ENCODE results near the gene NADK2. TPM values are rescaled to one million over a fixed set of nuclear protein-coding genes. Genes with fewer than 3 reads are reported as not detected.

NADK2 gene
- total and polyA plus RNA-seq, 9 of the 15 experiments (the other 6 are each of a cell fraction or from before 2014, with no cell fraction given) = 10.6 to 41.0 (median 24.0) TPM

DNA sequence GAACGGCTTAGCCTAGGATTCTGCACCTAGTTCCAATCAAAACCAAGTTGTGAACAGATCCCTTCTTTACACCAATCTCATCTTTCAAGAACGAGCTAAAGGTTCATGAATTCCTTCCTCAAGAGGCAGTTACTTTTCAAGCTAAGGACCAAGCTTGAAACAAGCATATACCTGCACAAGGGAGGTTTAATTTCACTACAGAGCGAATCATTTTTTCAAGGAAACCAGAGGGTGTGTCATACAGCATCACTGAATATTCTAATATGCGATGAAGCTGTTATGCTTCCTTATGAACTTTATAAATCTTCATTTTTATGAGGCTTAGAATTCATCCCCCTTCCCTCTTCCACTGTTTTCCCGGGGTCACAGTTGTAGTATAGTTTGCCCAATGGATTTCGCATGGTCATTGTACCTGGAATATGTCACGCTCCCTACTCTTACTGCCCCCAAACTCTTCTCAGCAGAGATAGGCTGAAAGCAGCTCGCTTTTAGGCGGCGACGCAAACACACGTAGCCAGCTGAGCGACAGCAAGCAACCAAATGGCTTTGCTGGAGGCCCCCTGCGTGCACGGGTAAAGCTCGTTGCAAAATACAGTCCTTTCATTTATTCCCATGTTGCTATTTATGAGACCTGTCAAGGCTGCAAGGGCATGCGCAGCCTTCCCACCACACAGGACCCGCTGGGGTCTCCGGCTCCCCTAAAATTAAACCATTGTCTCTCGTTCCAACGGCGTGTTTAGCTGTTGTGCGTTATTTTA, 90.9 kb downstream of the NADK2 start (continued):
- TF ChIP-seq, protein P1, sequence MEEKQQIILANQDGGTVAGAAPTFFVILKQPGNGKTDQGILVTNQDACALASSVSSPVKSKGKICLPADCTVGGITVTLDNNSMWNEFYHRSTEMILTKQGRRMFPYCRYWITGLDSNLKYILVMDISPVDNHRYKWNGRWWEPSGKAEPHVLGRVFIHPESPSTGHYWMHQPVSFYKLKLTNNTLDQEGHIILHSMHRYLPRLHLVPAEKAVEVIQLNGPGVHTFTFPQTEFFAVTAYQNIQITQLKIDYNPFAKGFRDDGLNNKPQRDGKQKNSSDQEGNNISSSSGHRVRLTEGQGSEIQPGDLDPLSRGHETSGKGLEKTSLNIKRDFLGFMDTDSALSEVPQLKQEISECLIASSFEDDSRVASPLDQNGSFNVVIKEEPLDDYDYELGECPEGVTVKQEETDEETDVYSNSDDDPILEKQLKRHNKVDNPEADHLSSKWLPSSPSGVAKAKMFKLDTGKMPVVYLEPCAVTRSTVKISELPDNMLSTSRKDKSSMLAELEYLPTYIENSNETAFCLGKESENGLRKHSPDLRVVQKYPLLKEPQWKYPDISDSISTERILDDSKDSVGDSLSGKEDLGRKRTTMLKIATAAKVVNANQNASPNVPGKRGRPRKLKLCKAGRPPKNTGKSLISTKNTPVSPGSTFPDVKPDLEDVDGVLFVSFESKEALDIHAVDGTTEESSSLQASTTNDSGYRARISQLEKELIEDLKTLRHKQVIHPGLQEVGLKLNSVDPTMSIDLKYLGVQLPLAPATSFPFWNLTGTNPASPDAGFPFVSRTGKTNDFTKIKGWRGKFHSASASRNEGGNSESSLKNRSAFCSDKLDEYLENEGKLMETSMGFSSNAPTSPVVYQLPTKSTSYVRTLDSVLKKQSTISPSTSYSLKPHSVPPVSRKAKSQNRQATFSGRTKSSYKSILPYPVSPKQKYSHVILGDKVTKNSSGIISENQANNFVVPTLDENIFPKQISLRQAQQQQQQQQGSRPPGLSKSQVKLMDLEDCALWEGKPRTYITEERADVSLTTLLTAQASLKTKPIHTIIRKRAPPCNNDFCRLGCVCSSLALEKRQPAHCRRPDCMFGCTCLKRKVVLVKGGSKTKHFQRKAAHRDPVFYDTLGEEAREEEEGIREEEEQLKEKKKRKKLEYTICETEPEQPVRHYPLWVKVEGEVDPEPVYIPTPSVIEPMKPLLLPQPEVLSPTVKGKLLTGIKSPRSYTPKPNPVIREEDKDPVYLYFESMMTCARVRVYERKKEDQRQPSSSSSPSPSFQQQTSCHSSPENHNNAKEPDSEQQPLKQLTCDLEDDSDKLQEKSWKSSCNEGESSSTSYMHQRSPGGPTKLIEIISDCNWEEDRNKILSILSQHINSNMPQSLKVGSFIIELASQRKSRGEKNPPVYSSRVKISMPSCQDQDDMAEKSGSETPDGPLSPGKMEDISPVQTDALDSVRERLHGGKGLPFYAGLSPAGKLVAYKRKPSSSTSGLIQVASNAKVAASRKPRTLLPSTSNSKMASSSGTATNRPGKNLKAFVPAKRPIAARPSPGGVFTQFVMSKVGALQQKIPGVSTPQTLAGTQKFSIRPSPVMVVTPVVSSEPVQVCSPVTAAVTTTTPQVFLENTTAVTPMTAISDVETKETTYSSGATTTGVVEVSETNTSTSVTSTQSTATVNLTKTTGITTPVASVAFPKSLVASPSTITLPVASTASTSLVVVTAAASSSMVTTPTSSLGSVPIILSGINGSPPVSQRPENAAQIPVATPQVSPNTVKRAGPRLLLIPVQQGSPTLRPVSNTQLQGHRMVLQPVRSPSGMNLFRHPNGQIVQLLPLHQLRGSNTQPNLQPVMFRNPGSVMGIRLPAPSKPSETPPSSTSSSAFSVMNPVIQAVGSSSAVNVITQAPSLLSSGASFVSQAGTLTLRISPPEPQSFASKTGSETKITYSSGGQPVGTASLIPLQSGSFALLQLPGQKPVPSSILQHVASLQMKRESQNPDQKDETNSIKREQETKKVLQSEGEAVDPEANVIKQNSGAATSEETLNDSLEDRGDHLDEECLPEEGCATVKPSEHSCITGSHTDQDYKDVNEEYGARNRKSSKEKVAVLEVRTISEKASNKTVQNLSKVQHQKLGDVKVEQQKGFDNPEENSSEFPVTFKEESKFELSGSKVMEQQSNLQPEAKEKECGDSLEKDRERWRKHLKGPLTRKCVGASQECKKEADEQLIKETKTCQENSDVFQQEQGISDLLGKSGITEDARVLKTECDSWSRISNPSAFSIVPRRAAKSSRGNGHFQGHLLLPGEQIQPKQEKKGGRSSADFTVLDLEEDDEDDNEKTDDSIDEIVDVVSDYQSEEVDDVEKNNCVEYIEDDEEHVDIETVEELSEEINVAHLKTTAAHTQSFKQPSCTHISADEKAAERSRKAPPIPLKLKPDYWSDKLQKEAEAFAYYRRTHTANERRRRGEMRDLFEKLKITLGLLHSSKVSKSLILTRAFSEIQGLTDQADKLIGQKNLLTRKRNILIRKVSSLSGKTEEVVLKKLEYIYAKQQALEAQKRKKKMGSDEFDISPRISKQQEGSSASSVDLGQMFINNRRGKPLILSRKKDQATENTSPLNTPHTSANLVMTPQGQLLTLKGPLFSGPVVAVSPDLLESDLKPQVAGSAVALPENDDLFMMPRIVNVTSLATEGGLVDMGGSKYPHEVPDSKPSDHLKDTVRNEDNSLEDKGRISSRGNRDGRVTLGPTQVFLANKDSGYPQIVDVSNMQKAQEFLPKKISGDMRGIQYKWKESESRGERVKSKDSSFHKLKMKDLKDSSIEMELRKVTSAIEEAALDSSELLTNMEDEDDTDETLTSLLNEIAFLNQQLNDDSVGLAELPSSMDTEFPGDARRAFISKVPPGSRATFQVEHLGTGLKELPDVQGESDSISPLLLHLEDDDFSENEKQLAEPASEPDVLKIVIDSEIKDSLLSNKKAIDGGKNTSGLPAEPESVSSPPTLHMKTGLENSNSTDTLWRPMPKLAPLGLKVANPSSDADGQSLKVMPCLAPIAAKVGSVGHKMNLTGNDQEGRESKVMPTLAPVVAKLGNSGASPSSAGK (IDR thresholded peaks at IDR 0.05) = no peak
- TF ChIP-seq, protein P2, sequence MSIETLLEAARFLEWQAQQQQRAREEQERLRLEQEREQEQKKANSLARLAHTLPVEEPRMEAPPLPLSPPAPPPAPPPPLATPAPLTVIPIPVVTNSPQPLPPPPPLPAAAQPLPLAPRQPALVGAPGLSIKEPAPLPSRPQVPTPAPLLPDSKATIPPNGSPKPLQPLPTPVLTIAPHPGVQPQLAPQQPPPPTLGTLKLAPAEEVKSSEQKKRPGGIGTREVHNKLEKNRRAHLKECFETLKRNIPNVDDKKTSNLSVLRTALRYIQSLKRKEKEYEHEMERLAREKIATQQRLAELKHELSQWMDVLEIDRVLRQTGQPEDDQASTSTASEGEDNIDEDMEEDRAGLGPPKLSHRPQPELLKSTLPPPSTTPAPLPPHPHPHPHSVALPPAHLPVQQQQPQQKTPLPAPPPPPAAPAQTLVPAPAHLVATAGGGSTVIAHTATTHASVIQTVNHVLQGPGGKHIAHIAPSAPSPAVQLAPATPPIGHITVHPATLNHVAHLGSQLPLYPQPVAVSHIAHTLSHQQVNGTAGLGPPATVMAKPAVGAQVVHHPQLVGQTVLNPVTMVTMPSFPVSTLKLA (conservative IDR thresholded peaks at IDR 0.05) = peak; percentile 76 to 82
- TF ChIP-seq NR4A1 (CRISPR knock-in tag; IDR thresholded peaks at IDR 0.05) (no peak), NR4A1 (tag; IDR thresholded peaks at IDR 0.05) (no peak), ETV6 (IDR thresholded peaks at IDR 0.05; ENCODE audit: borderline replicate concordance in 1 of 2, low read depth in 2 of 2, low read length in 1 of 2) (no peak), ETV6 (CRISPR knock-in tag; IDR thresholded peaks at IDR 0.05; ENCODE audit: borderline replicate concordance) (no peak)
- TF ChIP-seq, protein P3, sequence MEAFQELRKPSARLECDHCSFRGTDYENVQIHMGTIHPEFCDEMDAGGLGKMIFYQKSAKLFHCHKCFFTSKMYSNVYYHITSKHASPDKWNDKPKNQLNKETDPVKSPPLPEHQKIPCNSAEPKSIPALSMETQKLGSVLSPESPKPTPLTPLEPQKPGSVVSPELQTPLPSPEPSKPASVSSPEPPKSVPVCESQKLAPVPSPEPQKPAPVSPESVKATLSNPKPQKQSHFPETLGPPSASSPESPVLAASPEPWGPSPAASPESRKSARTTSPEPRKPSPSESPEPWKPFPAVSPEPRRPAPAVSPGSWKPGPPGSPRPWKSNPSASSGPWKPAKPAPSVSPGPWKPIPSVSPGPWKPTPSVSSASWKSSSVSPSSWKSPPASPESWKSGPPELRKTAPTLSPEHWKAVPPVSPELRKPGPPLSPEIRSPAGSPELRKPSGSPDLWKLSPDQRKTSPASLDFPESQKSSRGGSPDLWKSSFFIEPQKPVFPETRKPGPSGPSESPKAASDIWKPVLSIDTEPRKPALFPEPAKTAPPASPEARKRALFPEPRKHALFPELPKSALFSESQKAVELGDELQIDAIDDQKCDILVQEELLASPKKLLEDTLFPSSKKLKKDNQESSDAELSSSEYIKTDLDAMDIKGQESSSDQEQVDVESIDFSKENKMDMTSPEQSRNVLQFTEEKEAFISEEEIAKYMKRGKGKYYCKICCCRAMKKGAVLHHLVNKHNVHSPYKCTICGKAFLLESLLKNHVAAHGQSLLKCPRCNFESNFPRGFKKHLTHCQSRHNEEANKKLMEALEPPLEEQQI (IDR thresholded peaks at IDR 0.05) = 0 out of 2 replicates have a peak, but pooled peaks have one; percentile 49
- TF ChIP-seq, protein P4, sequence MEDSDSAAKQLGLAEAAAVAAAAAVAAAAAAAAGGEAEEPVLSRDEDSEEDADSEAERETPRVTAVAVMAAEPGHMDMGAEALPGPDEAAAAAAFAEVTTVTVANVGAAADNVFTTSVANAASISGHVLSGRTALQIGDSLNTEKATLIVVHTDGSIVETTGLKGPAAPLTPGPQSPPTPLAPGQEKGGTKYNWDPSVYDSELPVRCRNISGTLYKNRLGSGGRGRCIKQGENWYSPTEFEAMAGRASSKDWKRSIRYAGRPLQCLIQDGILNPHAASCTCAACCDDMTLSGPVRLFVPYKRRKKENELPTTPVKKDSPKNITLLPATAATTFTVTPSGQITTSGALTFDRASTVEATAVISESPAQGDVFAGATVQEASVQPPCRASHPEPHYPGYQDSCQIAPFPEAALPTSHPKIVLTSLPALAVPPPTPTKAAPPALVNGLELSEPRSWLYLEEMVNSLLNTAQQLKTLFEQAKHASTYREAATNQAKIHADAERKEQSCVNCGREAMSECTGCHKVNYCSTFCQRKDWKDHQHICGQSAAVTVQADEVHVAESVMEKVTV (CRISPR knock-in tag; IDR thresholded peaks at IDR 0.05) = no peak

All from K562 (cell line).